Chondrocyte (in vitro differentiated cells): ENCODE data around the gene ARID1A. TPM values are rescaled to one million over a fixed set of nuclear protein-coding genes. Genes with fewer than 3 reads are reported as not detected.

ENCODE experiments used
- DNase-seq: peaks from one replicate; pipeline ENCODE4 v3.0.0; 2021; ENCODE audit warnings: mixed read lengths, low spot score
- H3K27ac Mint-ChIP-seq: one replicate; pipeline ENCODE4 v1.8.0; 2021; ENCODE audit warnings: mild to moderate bottlenecking, moderate library complexity, mixed read lengths; ENCODE audit not compliant: unreplicated experiment
- H3K27me3 Mint-ChIP-seq: 2 replicates; pipeline ENCODE4 v1.8.0; 2021; ENCODE audit warnings: low read depth, mixed read lengths
- H3K36me3 Mint-ChIP-seq: 2 replicates; pipeline ENCODE4 v1.8.0; 2021; ENCODE audit warnings: low read depth, mixed read lengths
- H3K4me1 Mint-ChIP-seq: 2 replicates; pipeline ENCODE4 v1.8.0; 2021; ENCODE audit warnings: low read depth, mild to moderate bottlenecking, mixed read lengths
- H3K4me3 Mint-ChIP-seq: one replicate; pipeline ENCODE4 v1.8.0; 2021; ENCODE audit warnings: mild to moderate bottlenecking, moderate library complexity, mixed read lengths; ENCODE audit not compliant: unreplicated experiment
- H3K9me3 Mint-ChIP-seq: 2 replicates; pipeline ENCODE4 v1.8.0; 2021; ENCODE audit warnings: low read depth, mixed read lengths
- total RNA-seq: library from RNA; stranded (reverse); gene quantifications from 3 replicates; pipeline ENCODE4 v1.2.1, GENCODE V29; 2021
- TF ChIP-seq, protein P1 (sequence below): fragments of 200-600 bp; sonication (generic); IDR thresholded peaks from 2 replicates; pipeline ENCODE4 v1.5.0; 2021; ENCODE audit warnings: antibody characterized with exemption, mild to moderate bottlenecking, moderate library complexity

The ARID1A gene
- total RNA-seq, 1 donor from 2014 or later: 56.1 TPM

DNA sequence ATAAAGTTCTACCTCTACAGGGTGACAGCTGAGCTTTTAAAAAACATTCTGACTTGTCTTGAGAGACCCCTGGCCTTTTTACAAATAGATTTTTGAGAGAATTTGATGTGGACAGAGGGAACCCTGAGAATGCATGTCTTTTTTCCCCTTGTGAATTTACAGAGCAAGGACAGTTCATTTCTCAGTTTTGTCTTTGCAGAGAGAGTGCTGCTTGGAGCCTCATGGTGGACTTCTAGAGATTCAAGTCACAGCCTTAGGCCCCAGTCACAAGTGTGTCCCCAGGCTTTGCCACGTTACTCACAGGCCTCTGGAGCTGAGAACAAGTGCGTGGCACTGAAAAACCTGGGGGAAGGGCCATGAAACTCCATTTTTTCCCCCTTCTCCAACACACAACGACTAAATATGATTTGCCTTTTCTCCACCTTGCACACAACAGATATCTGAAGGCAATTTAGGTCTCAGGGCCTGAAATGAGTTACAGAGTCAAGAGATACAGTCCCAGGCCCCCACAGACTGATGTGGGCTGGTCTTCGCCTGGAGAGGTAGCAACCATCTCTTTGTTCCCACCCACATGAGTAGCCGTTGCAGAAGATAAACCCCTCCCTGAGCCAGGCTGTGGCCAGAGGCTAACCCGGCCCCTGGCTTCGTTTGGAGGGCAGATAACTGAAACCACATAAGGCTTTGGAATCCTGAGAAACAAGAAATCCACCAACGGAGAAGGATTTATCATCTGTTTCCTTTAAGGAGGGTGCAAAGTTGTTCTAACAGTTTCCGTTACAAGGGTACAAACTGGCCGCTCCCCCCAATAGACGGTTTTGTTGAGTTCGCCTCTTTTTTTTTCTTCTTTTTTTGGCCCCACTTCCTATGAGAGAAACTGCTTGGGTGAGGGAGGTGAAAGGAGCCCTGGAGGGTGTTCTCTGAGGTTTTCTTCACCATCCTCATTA is 90.9 kb downstream of the ARID1A start:
- Mint-ChIP-seq H3K27ac (peak overlapping the region; percentile 100), H3K9me3 (no peaks in the 10 kb centered on the region), H3K36me3 (peaks cover 8% of the 10 kb centered on the region), H3K4me1 (peaks cover 69% of the 10 kb centered on the region), H3K4me3 (peak overlapping the region; percentile 91), H3K27me3 (no peaks in the 10 kb centered on the region)
- DNase-seq: no peak
- TF ChIP-seq, protein P1, sequence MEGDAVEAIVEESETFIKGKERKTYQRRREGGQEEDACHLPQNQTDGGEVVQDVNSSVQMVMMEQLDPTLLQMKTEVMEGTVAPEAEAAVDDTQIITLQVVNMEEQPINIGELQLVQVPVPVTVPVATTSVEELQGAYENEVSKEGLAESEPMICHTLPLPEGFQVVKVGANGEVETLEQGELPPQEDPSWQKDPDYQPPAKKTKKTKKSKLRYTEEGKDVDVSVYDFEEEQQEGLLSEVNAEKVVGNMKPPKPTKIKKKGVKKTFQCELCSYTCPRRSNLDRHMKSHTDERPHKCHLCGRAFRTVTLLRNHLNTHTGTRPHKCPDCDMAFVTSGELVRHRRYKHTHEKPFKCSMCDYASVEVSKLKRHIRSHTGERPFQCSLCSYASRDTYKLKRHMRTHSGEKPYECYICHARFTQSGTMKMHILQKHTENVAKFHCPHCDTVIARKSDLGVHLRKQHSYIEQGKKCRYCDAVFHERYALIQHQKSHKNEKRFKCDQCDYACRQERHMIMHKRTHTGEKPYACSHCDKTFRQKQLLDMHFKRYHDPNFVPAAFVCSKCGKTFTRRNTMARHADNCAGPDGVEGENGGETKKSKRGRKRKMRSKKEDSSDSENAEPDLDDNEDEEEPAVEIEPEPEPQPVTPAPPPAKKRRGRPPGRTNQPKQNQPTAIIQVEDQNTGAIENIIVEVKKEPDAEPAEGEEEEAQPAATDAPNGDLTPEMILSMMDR: no peak

DNA sequence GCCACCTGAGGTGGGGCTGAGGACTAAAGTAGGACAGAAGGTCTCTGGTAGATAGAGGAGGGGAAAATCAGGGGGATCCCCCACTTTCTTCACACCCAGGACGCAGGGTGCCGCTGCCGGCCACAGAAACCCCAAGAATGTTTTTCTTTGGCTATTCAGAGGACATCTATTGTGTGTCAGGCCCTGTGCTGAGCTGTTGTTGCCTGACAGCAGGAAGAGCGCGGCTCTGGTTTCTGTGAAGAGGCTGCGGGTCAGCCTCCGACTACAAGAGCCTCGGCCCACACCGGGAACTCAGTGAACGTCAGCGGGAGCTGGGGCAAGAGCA is 91.5 kb downstream of the ARID1A start:
- no peak for DNase-seq
- peaks cover 6% of the 10 kb centered on the region for H3K36me3 Mint-ChIP-seq
- peaks cover 65% of the 10 kb centered on the region for H3K4me1 Mint-ChIP-seq
- TF ChIP-seq, protein P1: no peak
- peak overlapping the region; percentile 91 for H3K4me3 Mint-ChIP-seq
- H3K27ac Mint-ChIP-seq: peak overlapping the region; percentile 100
- H3K27me3 Mint-ChIP-seq: no peaks in the 10 kb centered on the region
- no peaks in the 10 kb centered on the region for H3K9me3 Mint-ChIP-seq

DNA sequence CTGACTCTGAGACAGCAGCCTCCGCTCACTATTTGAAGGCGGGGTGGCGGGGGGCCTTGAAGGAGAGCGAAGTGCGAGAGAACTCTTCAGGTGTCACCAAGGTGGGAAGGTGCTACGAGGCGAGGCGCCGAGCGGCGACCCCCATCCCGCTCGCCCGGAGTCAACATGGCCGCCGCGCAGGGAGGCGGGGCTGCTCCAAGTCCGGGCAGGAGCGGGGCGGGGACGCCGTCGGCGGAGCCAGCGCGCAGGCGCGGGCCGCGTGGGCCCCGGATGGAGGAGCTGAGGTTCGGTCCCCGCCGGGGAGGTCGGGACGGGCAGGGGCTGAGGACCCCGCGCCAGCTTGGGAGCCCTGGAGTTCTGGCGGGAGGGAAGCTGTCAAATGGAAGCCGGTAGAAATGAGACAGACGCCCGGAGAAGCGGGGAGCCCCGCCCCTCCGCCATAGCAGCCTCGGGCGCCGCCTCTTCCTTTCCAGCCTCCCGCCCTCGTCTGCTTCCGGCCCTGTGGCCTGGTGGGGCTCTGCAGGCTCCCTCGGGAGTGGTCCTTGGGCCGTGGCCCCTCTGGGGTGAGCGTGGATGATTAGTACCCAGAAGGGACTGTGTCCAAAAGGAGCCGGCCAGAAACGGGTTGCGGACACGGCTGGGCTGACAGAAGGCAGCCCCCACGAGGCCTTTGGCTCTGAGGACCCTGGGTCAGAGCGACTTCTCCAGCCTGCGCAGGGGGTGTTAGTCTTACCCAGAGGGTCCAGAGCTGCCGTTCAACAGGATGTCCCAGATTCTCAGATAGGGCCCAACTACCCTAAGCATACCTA is 92.1 kb downstream of the ARID1A start, which contains the start of gene PIGV:
Gene PIGV, plus strand, starts transcription at position 245 of the 809 bp plus-strand sequence. CDS start 2,866 bp downstream, outside the sequence.
- H3K4me3 Mint-ChIP-seq: peak within 1 kb of the TSS; percentile 91
- no peaks in the 10 kb centered on the region for H3K27me3 Mint-ChIP-seq
- H3K4me1 Mint-ChIP-seq: peaks cover 60% of the 10 kb centered on the region
- no peaks in the 10 kb centered on the region for H3K9me3 Mint-ChIP-seq
- peak within 1 kb of the TSS; percentile 100 for H3K27ac Mint-ChIP-seq
- peak; percentile 96 for DNase-seq
- TF ChIP-seq, protein P1: peak; percentile 20
- peaks cover under 1% of the 10 kb centered on the region for H3K36me3 Mint-ChIP-seq

DNA sequence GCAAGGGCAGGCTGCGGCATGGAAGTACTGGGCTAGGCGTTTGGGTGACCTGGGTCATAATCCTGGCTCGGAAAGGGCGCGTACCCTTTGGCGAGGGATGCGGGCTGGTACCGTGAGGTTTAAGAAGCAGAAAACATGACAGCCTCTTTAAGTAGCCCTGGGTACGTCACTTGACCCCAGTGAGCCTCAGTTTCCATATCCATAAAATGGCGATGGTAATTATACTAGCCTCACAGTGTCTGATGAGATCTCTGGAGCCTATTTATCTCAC is 92.6 kb downstream of the ARID1A start:
- Mint-ChIP-seq H3K27ac (peak overlapping the region; percentile 100), H3K9me3 (no peaks in the 10 kb centered on the region), H3K36me3 (peaks cover 4% of the 10 kb centered on the region), H3K27me3 (no peaks in the 10 kb centered on the region), H3K4me1 (peaks cover 54% of the 10 kb centered on the region), H3K4me3 (peak overlapping the region; percentile 91)
- TF ChIP-seq, protein P1: no peak
- DNase-seq: no peak
